Panc1 (cell line): ENCODE results near the gene QPCT. TPM values are rescaled to one million over a fixed set of nuclear protein-coding genes. Genes with fewer than 3 reads are reported as not detected.

Source experiments
- ATAC-seq: fragments of 200-7000 bp; cut with Tn5 transposase; 2 replicates; pipeline ENCODE4 v1.9.1; 2020; ENCODE audit warnings: mild to moderate bottlenecking, moderate library complexity
- BruUV-seq: library from RNA; stranded (reverse); fragments of 400-500 nt; replicated peaks from 2 replicates; lab custom pipeline; 2021; lab: Mats Ljungman, UMichigan
- CTCF ChIA-PET: fragments of 300-600 bp; sonication (Branson Sonifier 250); formaldehyde crosslinking; loops from one replicate; lab custom pipeline; 2022; ENCODE audit warnings: antibody characterized with exemption; lab: Charles Lee
- POLR2A ChIA-PET: fragments of 300-600 bp; sonication (Branson Sonifier 250); formaldehyde crosslinking; loops from one replicate; lab custom pipeline; 2022; ENCODE audit warnings: antibody characterized with exemption; lab: Charles Lee
- DNase-seq: peaks from one replicate; pipeline ENCODE4 v3.0.0-alpha.2; 2010; ENCODE audit warnings: low read depth, low spot score
- H3K27ac ChIP-seq: 2 replicates; pipeline ENCODE4 v1.5.1; 2011; ENCODE audit warnings: mild to moderate bottlenecking, low read length, inconsistent platforms
- H3K27me3 ChIP-seq: fragments of 200-500 bp; sonication (Bioruptor generic); 2 replicates; pipeline ENCODE4 v1.6.0; 2014; ENCODE audit warnings: low read length, inconsistent platforms; ENCODE audit not compliant: control insufficient read depth, insufficient read depth
- H3K36me3 ChIP-seq: fragments of 200-500 bp; sonication (Bioruptor generic); 2 replicates; pipeline ENCODE4 v1.5.1; 2014; ENCODE audit warnings: inconsistent platforms, mild to moderate bottlenecking, low read length, moderate library complexity; ENCODE audit not compliant: control insufficient read depth, insufficient read depth
- H3K4me1 ChIP-seq: 2 replicates; pipeline ENCODE4 v1.5.1; 2011; ENCODE audit warnings: inconsistent platforms, mild to moderate bottlenecking, low read length, moderate library complexity; ENCODE audit not compliant: control insufficient read depth, insufficient read depth
- H3K4me3 ChIP-seq, 2 experiments: 2 replicates each; pipeline ENCODE4 v1.5.1; 2011 to 2012; ENCODE audit warnings: low read depth in 2 of 2, low read length in 2 of 2, mild to moderate bottlenecking in 2 of 2, inconsistent platforms in 1 of 2, moderate library complexity in 1 of 2
- H3K9me3 ChIP-seq: fragments of 200-500 bp; sonication (Bioruptor generic); 2 replicates; pipeline ENCODE4 v1.5.1; 2014; ENCODE audit warnings: low read depth, mild to moderate bottlenecking, inconsistent platforms, low read length, moderate library complexity; ENCODE audit not compliant: control insufficient read depth, insufficient read depth
- POLR2AphosphoS5 ChIP-seq: IDR thresholded peaks from 2 replicates; pipeline ENCODE4 v1.6.1; 2012; ENCODE audit warnings: mild to moderate bottlenecking, low read depth, low read length, moderate library complexity
- SIN3A ChIP-seq: IDR thresholded peaks from 2 replicates; pipeline ENCODE4 v1.6.1; 2012; ENCODE audit warnings: low read depth, mild to moderate bottlenecking, low read length, moderate library complexity, borderline replicate concordance; ENCODE audit not compliant: insufficient read depth
- TCF7L2 ChIP-seq: IDR thresholded peaks from 2 replicates; pipeline ENCODE4 v1.6.1; 2011; ENCODE audit warnings: mild to moderate bottlenecking, low read depth, low read length, inconsistent platforms
- in situ Hi-C: cut with HindIII; loops from 2 replicates; pipeline ENCODE4 v1.10.0; 2016; ENCODE audit warnings: low sequenced_read_pairs, low pct_unique_long_range_greater_than_20kb
- intact Hi-C: fragments of 100-400 bp; cut with micrococcal nuclease; formaldehyde crosslinking; loops from one replicate; pipeline ENCODE4 v1.10.0; 2022; ENCODE audit not compliant: unreplicated experiment
- total RNA-seq: library from RNA; stranded (reverse); gene quantifications from one replicate; pipeline ENCODE4 v1.2.1, GENCODE V29; 2021; ENCODE audit not compliant: unreplicated experiment
- TF ChIP-seq, protein P1 (sequence below): fragments of 450-650 bp; IDR thresholded peaks from 2 replicates; pipeline ENCODE4 v1.5.1; 2017; ENCODE audit warnings: mild to moderate bottlenecking
- TF ChIP-seq, protein P2 (sequence below), 2 experiments: IDR thresholded peaks; 2 replicates each; pipeline ENCODE4 v1.6.1; 2011 to 2012; ENCODE audit warnings: low read depth in 2 of 2, control low read depth in 1 of 2, low read length in 1 of 2, mild to moderate bottlenecking in 1 of 2, moderate library complexity in 1 of 2; ENCODE audit not compliant: insufficient read depth in 1 of 2

Gene QPCT
- total RNA-seq, 1 experiment from 2014 or later: 2.3 TPM

DNA sequence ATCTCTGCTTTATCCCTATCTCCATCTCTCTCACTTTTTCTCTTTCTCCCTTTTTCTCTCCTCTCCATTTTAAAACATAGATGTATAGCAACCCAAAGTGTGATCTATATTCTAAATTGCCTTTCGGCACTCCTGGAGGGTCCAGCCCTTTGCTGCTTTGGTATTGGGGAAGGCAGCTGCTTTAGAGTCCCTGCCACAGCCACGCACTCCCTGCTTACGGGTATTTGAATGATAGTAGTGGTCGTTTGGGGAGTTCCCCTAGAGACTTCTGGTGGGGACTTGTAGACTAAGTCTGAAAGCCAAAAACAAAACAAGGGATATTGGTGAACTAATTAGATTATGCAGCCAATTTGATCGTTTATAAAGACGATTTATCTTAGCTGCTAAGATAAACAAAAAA, 11.9 kb downstream of the QPCT start:
- ChIA-PET POLR2A (no interaction called here), CTCF (no interaction called here)
- no TSS peak for BruUV-seq
- Histone ChIP-seq H3K36me3 (no peaks in the 10 kb centered on the region), H3K27ac (no peak overlapping the region), H3K4me3 (no peak overlapping the region), H3K9me3 (no peaks in the 10 kb centered on the region), H3K27me3 (peaks cover 21% of the 10 kb centered on the region; the same call in 1 of the 2 replicates), H3K4me1 (no peaks in the 10 kb centered on the region)
- TF ChIP-seq TCF7L2 (no peak), POLR2AphosphoS5 (no peak), SIN3A (no peak)
- TF ChIP-seq, protein P1, sequence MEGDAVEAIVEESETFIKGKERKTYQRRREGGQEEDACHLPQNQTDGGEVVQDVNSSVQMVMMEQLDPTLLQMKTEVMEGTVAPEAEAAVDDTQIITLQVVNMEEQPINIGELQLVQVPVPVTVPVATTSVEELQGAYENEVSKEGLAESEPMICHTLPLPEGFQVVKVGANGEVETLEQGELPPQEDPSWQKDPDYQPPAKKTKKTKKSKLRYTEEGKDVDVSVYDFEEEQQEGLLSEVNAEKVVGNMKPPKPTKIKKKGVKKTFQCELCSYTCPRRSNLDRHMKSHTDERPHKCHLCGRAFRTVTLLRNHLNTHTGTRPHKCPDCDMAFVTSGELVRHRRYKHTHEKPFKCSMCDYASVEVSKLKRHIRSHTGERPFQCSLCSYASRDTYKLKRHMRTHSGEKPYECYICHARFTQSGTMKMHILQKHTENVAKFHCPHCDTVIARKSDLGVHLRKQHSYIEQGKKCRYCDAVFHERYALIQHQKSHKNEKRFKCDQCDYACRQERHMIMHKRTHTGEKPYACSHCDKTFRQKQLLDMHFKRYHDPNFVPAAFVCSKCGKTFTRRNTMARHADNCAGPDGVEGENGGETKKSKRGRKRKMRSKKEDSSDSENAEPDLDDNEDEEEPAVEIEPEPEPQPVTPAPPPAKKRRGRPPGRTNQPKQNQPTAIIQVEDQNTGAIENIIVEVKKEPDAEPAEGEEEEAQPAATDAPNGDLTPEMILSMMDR: no peak
- TF ChIP-seq, protein P2, sequence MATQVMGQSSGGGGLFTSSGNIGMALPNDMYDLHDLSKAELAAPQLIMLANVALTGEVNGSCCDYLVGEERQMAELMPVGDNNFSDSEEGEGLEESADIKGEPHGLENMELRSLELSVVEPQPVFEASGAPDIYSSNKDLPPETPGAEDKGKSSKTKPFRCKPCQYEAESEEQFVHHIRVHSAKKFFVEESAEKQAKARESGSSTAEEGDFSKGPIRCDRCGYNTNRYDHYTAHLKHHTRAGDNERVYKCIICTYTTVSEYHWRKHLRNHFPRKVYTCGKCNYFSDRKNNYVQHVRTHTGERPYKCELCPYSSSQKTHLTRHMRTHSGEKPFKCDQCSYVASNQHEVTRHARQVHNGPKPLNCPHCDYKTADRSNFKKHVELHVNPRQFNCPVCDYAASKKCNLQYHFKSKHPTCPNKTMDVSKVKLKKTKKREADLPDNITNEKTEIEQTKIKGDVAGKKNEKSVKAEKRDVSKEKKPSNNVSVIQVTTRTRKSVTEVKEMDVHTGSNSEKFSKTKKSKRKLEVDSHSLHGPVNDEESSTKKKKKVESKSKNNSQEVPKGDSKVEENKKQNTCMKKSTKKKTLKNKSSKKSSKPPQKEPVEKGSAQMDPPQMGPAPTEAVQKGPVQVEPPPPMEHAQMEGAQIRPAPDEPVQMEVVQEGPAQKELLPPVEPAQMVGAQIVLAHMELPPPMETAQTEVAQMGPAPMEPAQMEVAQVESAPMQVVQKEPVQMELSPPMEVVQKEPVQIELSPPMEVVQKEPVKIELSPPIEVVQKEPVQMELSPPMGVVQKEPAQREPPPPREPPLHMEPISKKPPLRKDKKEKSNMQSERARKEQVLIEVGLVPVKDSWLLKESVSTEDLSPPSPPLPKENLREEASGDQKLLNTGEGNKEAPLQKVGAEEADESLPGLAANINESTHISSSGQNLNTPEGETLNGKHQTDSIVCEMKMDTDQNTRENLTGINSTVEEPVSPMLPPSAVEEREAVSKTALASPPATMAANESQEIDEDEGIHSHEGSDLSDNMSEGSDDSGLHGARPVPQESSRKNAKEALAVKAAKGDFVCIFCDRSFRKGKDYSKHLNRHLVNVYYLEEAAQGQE (IDR thresholded peaks at IDR 0.05; ENCODE audit: insufficient read depth in 1 of 2, low read depth in 2 of 2, low read length in 1 of 2): no peak
- no peak for ATAC-seq
- intact Hi-C loops (no loop called here), in situ Hi-C loops (no loop called here)
- no peak for DNase-seq

DNA sequence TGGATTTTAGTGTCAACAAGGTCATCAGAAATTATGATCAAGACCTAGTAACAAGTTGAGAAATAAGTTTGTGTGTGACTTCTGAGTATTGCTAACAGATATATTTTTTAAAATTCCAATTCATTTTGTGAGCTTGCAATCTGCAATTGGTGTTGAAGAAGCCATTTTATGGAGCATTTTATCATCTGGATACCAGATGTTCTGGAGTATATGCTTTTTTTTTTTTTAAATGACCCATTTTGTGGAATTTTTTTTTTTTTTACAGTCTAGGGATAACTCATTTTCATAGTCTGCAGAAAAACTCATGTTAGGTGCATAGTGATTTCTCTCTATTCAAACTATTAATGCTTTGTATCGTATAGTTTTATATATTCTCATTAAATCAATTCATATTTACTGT, 12.6 kb downstream of the QPCT start:
- ChIA-PET POLR2A (no interaction called here), CTCF (no interaction called here)
- Histone ChIP-seq H3K27ac (no peak overlapping the region), H3K36me3 (no peaks in the 10 kb centered on the region), H3K4me1 (no peaks in the 10 kb centered on the region), H3K9me3 (no peaks in the 10 kb centered on the region), H3K4me3 (no peak overlapping the region), H3K27me3 (peaks cover 21% of the 10 kb centered on the region; the same call in 1 of the 2 replicates)
- in situ Hi-C loops (no loop called here), intact Hi-C loops (no loop called here)
- no TSS peak for BruUV-seq
- no peak for TF ChIP-seq SIN3A
- no peak for TF ChIP-seq POLR2AphosphoS5
- TF ChIP-seq, protein P2 (IDR thresholded peaks at IDR 0.05; ENCODE audit: insufficient read depth in 1 of 2, low read depth in 2 of 2, low read length in 1 of 2): no peak
- no peak for TF ChIP-seq TCF7L2
- TF ChIP-seq, protein P1: no peak
- ATAC-seq (no peak), DNase-seq (no peak)
